PFSK-1 (cell line): Measurements from ENCODE around the gene TMEM255B.

Experiments
- POLR2AphosphoS5 ChIP-seq: IDR thresholded peaks from 2 replicates; pipeline ENCODE4 v1.6.1; 2012; ENCODE audit warnings: low read depth, mild to moderate bottlenecking, control low read depth, low read length, moderate library complexity
- TAF1 ChIP-seq: IDR thresholded peaks from 2 replicates; pipeline ENCODE4 v1.6.1; 2012; ENCODE audit warnings: low read length, control low read depth, borderline replicate concordance; ENCODE audit not compliant: insufficient read depth

- TF ChIP-seq TAF1 (no peak), POLR2AphosphoS5 (no peak)
Observed at GRCh38 chr13:113850722-113851479, 91.9 kb downstream of the TMEM255B start.
